ENCODE data around the gene SPOP. TPM values are rescaled to one million over a fixed set of nuclear protein-coding genes. Genes with fewer than 3 reads are reported as not detected.

SPOP gene
- total RNA-seq, 1 experiment from 2014 or later, result 58.0 TPM

DNA sequence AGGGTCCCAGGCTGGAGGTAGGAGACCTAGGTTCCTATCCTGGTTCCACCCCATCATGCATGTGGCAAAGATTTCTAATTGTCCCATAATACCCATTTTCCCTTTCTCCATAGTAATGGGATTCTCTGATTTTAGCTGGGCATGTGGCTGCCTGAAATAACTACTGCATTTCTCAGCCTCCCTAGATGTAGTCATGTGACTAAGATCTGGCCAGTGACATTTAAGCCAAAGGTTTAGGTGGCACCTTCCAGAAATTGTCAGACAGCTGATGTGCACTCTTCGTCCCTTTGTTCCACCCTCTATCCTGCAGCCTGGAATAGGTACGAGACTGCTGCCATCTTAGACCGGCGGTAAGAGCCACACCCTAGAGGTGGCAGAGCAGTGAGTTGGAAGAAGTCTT, 94.0 kb downstream of the SPOP start:
- CTCF ChIA-PET, result interaction anchor here (0.6 to 0.7 kb wide), 2 partner anchors 23 to 86 kb away, joined by 3 to 4 read pairs; no protein-coding TSS in a partner anchor
- H3K4me1 ChIP-seq (ENCODE audit: control insufficient read depth, insufficient read depth, low read length), result no peaks in the 10 kb centered on the region; the same call in 1 of the 2 replicates
- TF ChIP-seq TCF7L2 (IDR thresholded peaks at IDR 0.05; ENCODE audit: low read depth, low read length) (no peak), POLR2AphosphoS5 (IDR thresholded peaks at IDR 0.05; ENCODE audit: low read depth, low read length) (no peak), SIN3A (IDR thresholded peaks at IDR 0.05; ENCODE audit: borderline replicate concordance, insufficient read depth, low read depth, low read length) (no peak), CTCF (IDR thresholded peaks at IDR 0.05) (no peak)
- TF ChIP-seq, protein P1, sequence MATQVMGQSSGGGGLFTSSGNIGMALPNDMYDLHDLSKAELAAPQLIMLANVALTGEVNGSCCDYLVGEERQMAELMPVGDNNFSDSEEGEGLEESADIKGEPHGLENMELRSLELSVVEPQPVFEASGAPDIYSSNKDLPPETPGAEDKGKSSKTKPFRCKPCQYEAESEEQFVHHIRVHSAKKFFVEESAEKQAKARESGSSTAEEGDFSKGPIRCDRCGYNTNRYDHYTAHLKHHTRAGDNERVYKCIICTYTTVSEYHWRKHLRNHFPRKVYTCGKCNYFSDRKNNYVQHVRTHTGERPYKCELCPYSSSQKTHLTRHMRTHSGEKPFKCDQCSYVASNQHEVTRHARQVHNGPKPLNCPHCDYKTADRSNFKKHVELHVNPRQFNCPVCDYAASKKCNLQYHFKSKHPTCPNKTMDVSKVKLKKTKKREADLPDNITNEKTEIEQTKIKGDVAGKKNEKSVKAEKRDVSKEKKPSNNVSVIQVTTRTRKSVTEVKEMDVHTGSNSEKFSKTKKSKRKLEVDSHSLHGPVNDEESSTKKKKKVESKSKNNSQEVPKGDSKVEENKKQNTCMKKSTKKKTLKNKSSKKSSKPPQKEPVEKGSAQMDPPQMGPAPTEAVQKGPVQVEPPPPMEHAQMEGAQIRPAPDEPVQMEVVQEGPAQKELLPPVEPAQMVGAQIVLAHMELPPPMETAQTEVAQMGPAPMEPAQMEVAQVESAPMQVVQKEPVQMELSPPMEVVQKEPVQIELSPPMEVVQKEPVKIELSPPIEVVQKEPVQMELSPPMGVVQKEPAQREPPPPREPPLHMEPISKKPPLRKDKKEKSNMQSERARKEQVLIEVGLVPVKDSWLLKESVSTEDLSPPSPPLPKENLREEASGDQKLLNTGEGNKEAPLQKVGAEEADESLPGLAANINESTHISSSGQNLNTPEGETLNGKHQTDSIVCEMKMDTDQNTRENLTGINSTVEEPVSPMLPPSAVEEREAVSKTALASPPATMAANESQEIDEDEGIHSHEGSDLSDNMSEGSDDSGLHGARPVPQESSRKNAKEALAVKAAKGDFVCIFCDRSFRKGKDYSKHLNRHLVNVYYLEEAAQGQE (IDR thresholded peaks at IDR 0.05; ENCODE audit: insufficient read depth in 1 of 2, low read depth in 2 of 2, low read length in 1 of 2), result no peak
- POLR2A ChIA-PET, result no interaction called here
- ATAC-seq, result no peak
- H3K4me3 ChIP-seq (ENCODE audit: low read depth in 2 of 2, low read length in 2 of 2), result no peak overlapping the region
- intact Hi-C loops (cut with micrococcal nuclease; ENCODE audit: unreplicated experiment) (no loop called here), in situ Hi-C loops (cut with HindIII; ENCODE audit: low pct_unique_long_range_greater_than_20kb, low sequenced_read_pairs) (no loop called here)
- no peaks in the 10 kb centered on the region for H3K9me3 ChIP-seq (ENCODE audit: control insufficient read depth, insufficient read depth, low read depth, low read length)
- H3K36me3 ChIP-seq (ENCODE audit: control insufficient read depth, insufficient read depth, low read length), result no peaks in the 10 kb centered on the region
- no peak for DNase-seq (ENCODE audit: low read depth, low spot score)
- no peaks in the 10 kb centered on the region for H3K27me3 ChIP-seq (ENCODE audit: control insufficient read depth, insufficient read depth, low read length)
- BruUV-seq (replicated peaks), result no TSS peak
- no peak overlapping the region for H3K27ac ChIP-seq (ENCODE audit: low read length)

DNA sequence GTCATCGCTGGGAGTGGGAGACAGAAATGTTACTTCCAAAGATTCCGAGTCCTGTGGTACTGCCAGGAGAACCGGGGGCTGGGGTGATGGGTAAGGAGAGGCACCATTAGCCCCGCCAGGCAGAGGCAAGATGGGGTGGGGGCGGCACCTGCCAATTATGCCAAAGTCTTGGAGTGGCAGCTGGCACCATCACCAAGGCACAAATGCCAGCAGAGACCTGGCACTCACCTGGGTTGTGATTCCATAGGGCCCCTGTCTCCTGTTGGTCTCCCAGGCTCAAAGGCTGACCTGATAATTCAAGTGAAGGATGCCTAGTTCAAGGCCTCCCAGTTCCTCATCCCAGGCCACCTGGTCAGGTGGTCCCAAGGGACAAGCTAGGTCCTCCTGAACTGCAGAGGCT, 94.7 kb downstream of the SPOP start:
- H3K27me3 ChIP-seq (ENCODE audit: control insufficient read depth, insufficient read depth, low read length), result no peaks in the 10 kb centered on the region
- H3K4me1 ChIP-seq (ENCODE audit: control insufficient read depth, insufficient read depth, low read length), result no peaks in the 10 kb centered on the region; the same call in 1 of the 2 replicates
- ATAC-seq (no peak), DNase-seq (ENCODE audit: low read depth, low spot score) (no peak)
- H3K36me3 ChIP-seq (ENCODE audit: control insufficient read depth, insufficient read depth, low read length), result no peaks in the 10 kb centered on the region
- TF ChIP-seq SIN3A (IDR thresholded peaks at IDR 0.05; ENCODE audit: borderline replicate concordance, insufficient read depth, low read depth, low read length) (no peak), POLR2AphosphoS5 (IDR thresholded peaks at IDR 0.05; ENCODE audit: low read depth, low read length) (no peak), TCF7L2 (IDR thresholded peaks at IDR 0.05; ENCODE audit: low read depth, low read length) (no peak), CTCF (IDR thresholded peaks at IDR 0.05) (no peak)
- TF ChIP-seq, protein P1 (IDR thresholded peaks at IDR 0.05; ENCODE audit: insufficient read depth in 1 of 2, low read depth in 2 of 2, low read length in 1 of 2), result no peak
- in situ Hi-C loops (cut with HindIII; ENCODE audit: low pct_unique_long_range_greater_than_20kb, low sequenced_read_pairs) (no loop called here), intact Hi-C loops (cut with micrococcal nuclease; ENCODE audit: unreplicated experiment) (no loop called here)
- ChIA-PET POLR2A (no interaction called here), CTCF (no interaction called here)
- H3K27ac ChIP-seq (ENCODE audit: low read length), result no peak overlapping the region
- no peak overlapping the region for H3K4me3 ChIP-seq (ENCODE audit: low read depth in 2 of 2, low read length in 2 of 2)
- no TSS peak for BruUV-seq (replicated peaks)
- no peaks in the 10 kb centered on the region for H3K9me3 ChIP-seq (ENCODE audit: control insufficient read depth, insufficient read depth, low read depth, low read length)
